Left ventricle myocardium superior (tissue), 1 donor: Measurements from ENCODE around the gene MYO3B. TPM values are rescaled to one million over a fixed set of nuclear protein-coding genes. Genes with fewer than 3 reads are reported as not detected.
"Not testable (repeated sequence)": the region's sequence is repeated elsewhere in the genome, so short reads cannot be mapped to it uniquely, and the experiment has no call there.

Experiments used
- ATAC-seq: fragments of 200-7000 bp; cut with Tn5 transposase; one replicate; pipeline ENCODE4 v1.9.1; 2020; ENCODE audit warnings: mild to moderate bottlenecking, moderate library complexity
- DNase-seq: peaks from one replicate; pipeline ENCODE4 v3.0.0-alpha.2; 2020
- intact Hi-C: fragments of 100-400 bp; cut with micrococcal nuclease; formaldehyde crosslinking; loops from one replicate; pipeline ENCODE4 v1.11.0; 2022
- total RNA-seq: library from RNA; stranded (reverse); fragmentation: NEBNext Ultra II Directional; extraction: Animal tissue kit (Norgen Biotek cat#: 25700); gene quantifications from one replicate; pipeline ENCODE4 v1.2.1, GENCODE V29; 2021
- donor health status: DM: no; HTN: yes; CAD: no; lungs with severe emphysema.

MYO3B gene
- total RNA-seq, 1 donor from 2014 or later: 0.05 TPM

GRCh38 chr2:170253721-170254230 lies 75.8 kb downstream of the MYO3B start:
- ATAC-seq (no peak), DNase-seq (no peak)
- intact Hi-C loops: no loop called here

- ATAC-seq (no peak), DNase-seq (no peak)
- intact Hi-C loops: no loop called here
Measured at GRCh38 chr2:170254293-170254732, 76.4 kb downstream of the MYO3B start.

- intact Hi-C loops: no loop called here
- ATAC-seq (no peak), DNase-seq (no peak)
Measured at GRCh38 chr2:170255137-170255536, 77.2 kb downstream of the MYO3B start.

- intact Hi-C loops: no loop called here
- no peak for DNase-seq
- no peak for ATAC-seq
Measured at GRCh38 chr2:170255971-170256370, 78.0 kb downstream of the MYO3B start.

GRCh38 chr2:170258382-170258781 lies 80.4 kb downstream of the MYO3B start:
- ATAC-seq (no peak), DNase-seq (no peak)

GRCh38 chr2:170260188-170260587 lies 82.2 kb downstream of the MYO3B start:
- intact Hi-C loops: no loop called here
- DNase-seq: no peak
- ATAC-seq: no peak

More at GRCh38 chr2:170258382-170258781, 80.4 kb downstream of the MYO3B start:
- intact Hi-C loops: no loop called here

- ATAC-seq: no peak
- intact Hi-C loops: no loop called here
- DNase-seq: no peak
Measured at GRCh38 chr2:170261566-170261965, 83.6 kb downstream of the MYO3B start.

GRCh38 chr2:170262343-170262742 lies 84.4 kb downstream of the MYO3B start:
- DNase-seq (no peak), ATAC-seq (no peak)
- intact Hi-C loops: no loop called here

GRCh38 chr2:170262806-170263205 lies 84.9 kb downstream of the MYO3B start:
- intact Hi-C loops: no loop called here
- DNase-seq: no peak
- no peak for ATAC-seq

- intact Hi-C loops, DNase-seq, ATAC-seq: not testable (repeated sequence)
Measured at GRCh38 chr2:170263728-170264521, 86.0 kb downstream of the MYO3B start.

- DNase-seq (no peak), ATAC-seq (no peak)
- intact Hi-C loops: no loop called here
Measured at GRCh38 chr2:170264522-170264860, 86.5 kb downstream of the MYO3B start.

- no peak for ATAC-seq
- intact Hi-C loops: no loop called here
- no peak for DNase-seq
Measured at GRCh38 chr2:170264865-170265264, 86.9 kb downstream of the MYO3B start.

GRCh38 chr2:170265321-170265720 lies 87.4 kb downstream of the MYO3B start:
- intact Hi-C loops: no loop called here
- ATAC-seq (no peak), DNase-seq (no peak)

- no peak for DNase-seq
- intact Hi-C loops: no loop called here
- no peak for ATAC-seq
Measured at GRCh38 chr2:170266358-170266757, 88.4 kb downstream of the MYO3B start.

- ATAC-seq: no peak
- intact Hi-C loops: no loop called here
- DNase-seq: no peak
Measured at GRCh38 chr2:170267071-170267470, 89.1 kb downstream of the MYO3B start.

- intact Hi-C loops: no loop called here
- ATAC-seq: no peak
Measured at GRCh38 chr2:170270278-170270864, 92.4 kb downstream of the MYO3B start.

GRCh38 chr2:170271340-170271739 lies 93.4 kb downstream of the MYO3B start:
- DNase-seq: no peak
- no peak for ATAC-seq
- intact Hi-C loops: no loop called here

More at GRCh38 chr2:170270278-170270864, 92.4 kb downstream of the MYO3B start:
- no peak for DNase-seq

GRCh38 chr2:170276056-170276455 lies 98.1 kb downstream of the MYO3B start:
- no peak for ATAC-seq
- DNase-seq: no peak
- intact Hi-C loops: no loop called here

GRCh38 chr2:170276925-170277629 lies 99.1 kb downstream of the MYO3B start:
- intact Hi-C loops: no loop called here
- no peak for DNase-seq
- ATAC-seq: no peak

GRCh38 chr2:170277951-170278350 lies 100.0 kb downstream of the MYO3B start:
- ATAC-seq (no peak), DNase-seq (no peak)
- intact Hi-C loops: no loop called here
